GM12874 (cell line): Measurements from ENCODE around the gene VENTX.
A peak's percentile ranks its signal among the peaks of the same experiment; 100 is the strongest.

Source experiments
- TF ChIP-seq, protein P1 (sequence below): IDR thresholded peaks from 2 replicates; pipeline ENCODE4 v1.5.1; 2011; ENCODE audit warnings: low read depth, mild to moderate bottlenecking, control low read depth, low read length, moderate library complexity; ENCODE audit not compliant: insufficient read depth

The VENTX gene

DNA sequence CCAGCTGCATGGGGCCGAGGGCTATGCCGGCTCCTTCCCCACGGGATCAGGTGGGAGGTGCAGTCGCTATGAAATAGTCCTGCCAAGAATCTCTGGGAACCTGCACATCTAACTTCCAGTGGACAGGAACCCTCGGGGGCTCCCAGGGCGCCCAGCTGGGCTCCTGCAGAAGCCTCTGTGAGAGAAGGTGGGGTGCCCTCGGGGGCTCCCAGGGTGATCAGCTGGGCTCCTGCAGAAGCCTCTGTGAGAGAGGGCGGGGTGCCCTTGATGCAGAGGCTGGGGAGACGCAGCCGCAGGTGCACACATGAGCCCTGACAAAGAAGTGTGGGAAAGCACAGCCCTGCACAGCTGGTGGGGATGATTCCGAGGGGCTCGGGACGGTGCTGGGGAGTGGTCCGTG is 5.9 kb downstream of the VENTX start:
- TF ChIP-seq, protein P1, sequence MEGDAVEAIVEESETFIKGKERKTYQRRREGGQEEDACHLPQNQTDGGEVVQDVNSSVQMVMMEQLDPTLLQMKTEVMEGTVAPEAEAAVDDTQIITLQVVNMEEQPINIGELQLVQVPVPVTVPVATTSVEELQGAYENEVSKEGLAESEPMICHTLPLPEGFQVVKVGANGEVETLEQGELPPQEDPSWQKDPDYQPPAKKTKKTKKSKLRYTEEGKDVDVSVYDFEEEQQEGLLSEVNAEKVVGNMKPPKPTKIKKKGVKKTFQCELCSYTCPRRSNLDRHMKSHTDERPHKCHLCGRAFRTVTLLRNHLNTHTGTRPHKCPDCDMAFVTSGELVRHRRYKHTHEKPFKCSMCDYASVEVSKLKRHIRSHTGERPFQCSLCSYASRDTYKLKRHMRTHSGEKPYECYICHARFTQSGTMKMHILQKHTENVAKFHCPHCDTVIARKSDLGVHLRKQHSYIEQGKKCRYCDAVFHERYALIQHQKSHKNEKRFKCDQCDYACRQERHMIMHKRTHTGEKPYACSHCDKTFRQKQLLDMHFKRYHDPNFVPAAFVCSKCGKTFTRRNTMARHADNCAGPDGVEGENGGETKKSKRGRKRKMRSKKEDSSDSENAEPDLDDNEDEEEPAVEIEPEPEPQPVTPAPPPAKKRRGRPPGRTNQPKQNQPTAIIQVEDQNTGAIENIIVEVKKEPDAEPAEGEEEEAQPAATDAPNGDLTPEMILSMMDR: no peak

GRCh38 chr10:133245439-133246235 is 8.0 kb downstream of the VENTX start:
- TF ChIP-seq, protein P1: no peak

- TF ChIP-seq, protein P1: no peak
Observed at GRCh38 chr10:133246236-133246626, 8.6 kb downstream of the VENTX start.

- TF ChIP-seq, protein P1: no peak
Observed at GRCh38 chr10:133247681-133248333, 10.2 kb downstream of the VENTX start.

GRCh38 chr10:133248334-133248715 is 10.7 kb downstream of the VENTX start:
- TF ChIP-seq, protein P1: no peak

- TF ChIP-seq, protein P1: 0 out of 2 replicates have a peak, but pooled peaks have one; percentile 15
Observed at GRCh38 chr10:133249094-133249780, 11.6 kb downstream of the VENTX start.

DNA sequence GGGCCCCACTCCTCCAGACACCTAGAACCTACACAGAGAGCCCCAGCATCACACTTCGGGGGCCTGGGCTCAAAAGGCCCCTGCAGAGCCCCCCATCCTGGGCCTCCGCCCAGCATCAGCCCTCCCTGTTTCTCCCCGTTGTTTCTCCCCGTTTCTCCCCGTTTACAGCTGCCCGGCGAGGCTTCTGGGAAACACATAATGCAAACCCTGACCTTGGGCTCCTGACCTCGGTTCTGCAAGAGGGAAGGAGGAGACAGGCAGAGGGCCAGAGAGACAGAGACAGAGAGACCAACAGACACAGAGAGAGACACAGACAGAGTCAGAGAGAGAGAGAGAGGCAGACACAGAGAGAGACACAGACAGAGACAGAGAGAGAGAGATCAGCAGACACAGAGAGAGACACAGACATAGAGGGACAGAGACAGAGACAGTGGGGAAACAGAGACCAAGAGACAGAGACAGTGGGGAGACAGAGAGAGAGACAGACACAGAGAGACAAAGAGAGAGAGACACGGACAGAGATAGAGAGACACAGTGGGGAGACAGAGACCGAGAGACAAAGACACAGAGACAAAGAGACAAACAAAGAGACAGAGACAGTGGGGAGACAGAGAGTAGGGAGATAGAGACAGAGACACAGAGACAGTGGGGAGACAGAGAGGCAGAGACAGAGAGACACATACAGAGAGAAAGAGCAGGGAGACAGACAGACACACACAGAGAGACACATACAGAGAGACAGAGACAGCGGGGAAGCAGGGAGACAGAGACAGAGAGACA is 12.5 kb downstream of the VENTX start:
- TF ChIP-seq, protein P1: no peak
